Measurements from ENCODE around the gene RHBDF1. TPM values are rescaled to one million over a fixed set of nuclear protein-coding genes. Genes with fewer than 3 reads are reported as not detected.

Gene RHBDF1
- polyA plus RNA-seq, 1 donor from 2014 or later, result 0.21 TPM

DNA sequence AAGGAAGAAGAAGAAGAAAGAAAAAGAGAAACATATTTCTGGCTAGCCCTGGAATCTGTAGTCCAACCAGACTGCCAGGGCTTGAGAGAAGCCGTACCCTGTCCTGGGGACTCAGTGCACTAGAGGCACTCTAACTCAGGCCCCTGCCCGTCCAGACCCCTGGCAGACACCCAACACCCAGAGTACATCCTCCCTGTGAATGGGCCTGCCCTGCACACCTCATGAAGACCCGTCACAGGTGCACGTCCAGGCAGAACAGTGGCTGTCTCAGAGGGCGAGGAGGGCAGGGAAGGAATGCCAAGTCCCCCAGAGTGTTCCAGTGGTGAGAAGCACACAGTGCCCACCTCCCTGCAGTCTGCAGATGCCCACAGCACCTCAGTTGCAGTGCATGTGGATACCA lies 28.6 kb upstream of the RHBDF1 start:
- no peak overlapping the region for H2AFZ ChIP-seq (ENCODE audit: low read depth, low read length)
- H3K9me3 ChIP-seq (ENCODE audit: low read length), result no peaks in the 10 kb centered on the region
- H3F3A ChIP-seq (ENCODE audit: insufficient read depth, low read length, poor library complexity, severe bottlenecking), result no peaks in the 10 kb centered on the region
- H3K4me3 ChIP-seq (ENCODE audit: low read length), result no peak overlapping the region
- H3K4me2 ChIP-seq (ENCODE audit: low read length), result no peak overlapping the region
- no peaks in the 10 kb centered on the region for H3K9me2 ChIP-seq (ENCODE audit: insufficient read depth, low read length)
- no peak overlapping the region for H3K9ac ChIP-seq (ENCODE audit: low read length)
- TF ChIP-seq MXI1 (conservative IDR thresholded peaks at IDR 0.05; ENCODE audit: poor library complexity, severe bottlenecking) (no peak), TAF1 (IDR thresholded peaks at IDR 0.05; ENCODE audit: low read depth) (no peak), POLR2AphosphoS5 (IDR thresholded peaks at IDR 0.05) (no peak), EZH2 (IDR thresholded peaks at IDR 0.05; ENCODE audit: borderline replicate concordance, insufficient read depth, low read length, poor library complexity, severe bottlenecking) (no peak), RAD21 (conservative IDR thresholded peaks at IDR 0.05) (no peak), EP300 (conservative IDR thresholded peaks at IDR 0.05; ENCODE audit: poor library complexity, severe bottlenecking) (no peak)
- TF ChIP-seq, protein P1, sequence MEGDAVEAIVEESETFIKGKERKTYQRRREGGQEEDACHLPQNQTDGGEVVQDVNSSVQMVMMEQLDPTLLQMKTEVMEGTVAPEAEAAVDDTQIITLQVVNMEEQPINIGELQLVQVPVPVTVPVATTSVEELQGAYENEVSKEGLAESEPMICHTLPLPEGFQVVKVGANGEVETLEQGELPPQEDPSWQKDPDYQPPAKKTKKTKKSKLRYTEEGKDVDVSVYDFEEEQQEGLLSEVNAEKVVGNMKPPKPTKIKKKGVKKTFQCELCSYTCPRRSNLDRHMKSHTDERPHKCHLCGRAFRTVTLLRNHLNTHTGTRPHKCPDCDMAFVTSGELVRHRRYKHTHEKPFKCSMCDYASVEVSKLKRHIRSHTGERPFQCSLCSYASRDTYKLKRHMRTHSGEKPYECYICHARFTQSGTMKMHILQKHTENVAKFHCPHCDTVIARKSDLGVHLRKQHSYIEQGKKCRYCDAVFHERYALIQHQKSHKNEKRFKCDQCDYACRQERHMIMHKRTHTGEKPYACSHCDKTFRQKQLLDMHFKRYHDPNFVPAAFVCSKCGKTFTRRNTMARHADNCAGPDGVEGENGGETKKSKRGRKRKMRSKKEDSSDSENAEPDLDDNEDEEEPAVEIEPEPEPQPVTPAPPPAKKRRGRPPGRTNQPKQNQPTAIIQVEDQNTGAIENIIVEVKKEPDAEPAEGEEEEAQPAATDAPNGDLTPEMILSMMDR (IDR thresholded peaks at IDR 0.05; ENCODE audit: poor library complexity, severe bottlenecking), result no peak
- TF ChIP-seq, protein P2, sequence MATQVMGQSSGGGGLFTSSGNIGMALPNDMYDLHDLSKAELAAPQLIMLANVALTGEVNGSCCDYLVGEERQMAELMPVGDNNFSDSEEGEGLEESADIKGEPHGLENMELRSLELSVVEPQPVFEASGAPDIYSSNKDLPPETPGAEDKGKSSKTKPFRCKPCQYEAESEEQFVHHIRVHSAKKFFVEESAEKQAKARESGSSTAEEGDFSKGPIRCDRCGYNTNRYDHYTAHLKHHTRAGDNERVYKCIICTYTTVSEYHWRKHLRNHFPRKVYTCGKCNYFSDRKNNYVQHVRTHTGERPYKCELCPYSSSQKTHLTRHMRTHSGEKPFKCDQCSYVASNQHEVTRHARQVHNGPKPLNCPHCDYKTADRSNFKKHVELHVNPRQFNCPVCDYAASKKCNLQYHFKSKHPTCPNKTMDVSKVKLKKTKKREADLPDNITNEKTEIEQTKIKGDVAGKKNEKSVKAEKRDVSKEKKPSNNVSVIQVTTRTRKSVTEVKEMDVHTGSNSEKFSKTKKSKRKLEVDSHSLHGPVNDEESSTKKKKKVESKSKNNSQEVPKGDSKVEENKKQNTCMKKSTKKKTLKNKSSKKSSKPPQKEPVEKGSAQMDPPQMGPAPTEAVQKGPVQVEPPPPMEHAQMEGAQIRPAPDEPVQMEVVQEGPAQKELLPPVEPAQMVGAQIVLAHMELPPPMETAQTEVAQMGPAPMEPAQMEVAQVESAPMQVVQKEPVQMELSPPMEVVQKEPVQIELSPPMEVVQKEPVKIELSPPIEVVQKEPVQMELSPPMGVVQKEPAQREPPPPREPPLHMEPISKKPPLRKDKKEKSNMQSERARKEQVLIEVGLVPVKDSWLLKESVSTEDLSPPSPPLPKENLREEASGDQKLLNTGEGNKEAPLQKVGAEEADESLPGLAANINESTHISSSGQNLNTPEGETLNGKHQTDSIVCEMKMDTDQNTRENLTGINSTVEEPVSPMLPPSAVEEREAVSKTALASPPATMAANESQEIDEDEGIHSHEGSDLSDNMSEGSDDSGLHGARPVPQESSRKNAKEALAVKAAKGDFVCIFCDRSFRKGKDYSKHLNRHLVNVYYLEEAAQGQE (IDR thresholded peaks at IDR 0.05; ENCODE audit: borderline replicate concordance), result no peak
- no peaks in the 10 kb centered on the region for H3K36me3 ChIP-seq (ENCODE audit: insufficient read depth, low read length)
- H3K27me3 ChIP-seq (ENCODE audit: insufficient read depth, low read depth, low read length), result no peaks in the 10 kb centered on the region
- H3K27ac ChIP-seq (ENCODE audit: low read length), result no peak overlapping the region
- no peaks in the 10 kb centered on the region for H3K79me2 ChIP-seq (replicated peaks; ENCODE audit: insufficient read depth, low read length)
- no peaks in the 10 kb centered on the region for H4K20me1 ChIP-seq (ENCODE audit: insufficient read depth)

DNA sequence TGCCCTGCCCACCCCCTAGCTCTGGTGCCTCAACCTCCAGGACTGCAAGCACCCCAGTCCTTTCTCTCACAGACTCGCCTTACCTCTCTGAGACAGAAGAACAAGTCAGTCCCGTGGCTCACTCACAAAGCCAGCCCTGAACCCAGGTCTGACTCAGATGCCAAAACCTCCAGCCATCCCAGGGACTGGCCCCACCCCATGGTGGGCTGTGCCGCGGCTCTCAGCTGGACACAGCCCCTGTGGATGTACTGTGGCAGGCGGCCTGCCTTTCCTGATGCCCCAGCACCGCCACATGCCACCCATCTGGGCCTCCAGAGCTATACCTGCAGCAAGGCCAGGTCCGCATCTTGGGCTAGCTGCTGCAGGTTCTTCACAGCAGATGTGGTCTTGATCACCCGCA lies 25.4 kb upstream of the RHBDF1 start:
- H3K9me3 ChIP-seq (ENCODE audit: low read length), result no peaks in the 10 kb centered on the region
- H3K9ac ChIP-seq (ENCODE audit: low read length), result no peak overlapping the region
- no peaks in the 10 kb centered on the region for H3K27me3 ChIP-seq (ENCODE audit: insufficient read depth, low read depth, low read length)
- H3K27ac ChIP-seq (ENCODE audit: low read length), result no peak overlapping the region
- H2AFZ ChIP-seq (ENCODE audit: low read depth, low read length), result no peak overlapping the region
- H3K4me2 ChIP-seq (ENCODE audit: low read length), result no peak overlapping the region
- no peaks in the 10 kb centered on the region for H3K36me3 ChIP-seq (ENCODE audit: insufficient read depth, low read length)
- no peaks in the 10 kb centered on the region for H3K79me2 ChIP-seq (replicated peaks; ENCODE audit: insufficient read depth, low read length)
- TF ChIP-seq EZH2 (IDR thresholded peaks at IDR 0.05; ENCODE audit: borderline replicate concordance, insufficient read depth, low read length, poor library complexity, severe bottlenecking), result no peak
- no peak for TF ChIP-seq RAD21 (conservative IDR thresholded peaks at IDR 0.05)
- TF ChIP-seq SMC3 (conservative IDR thresholded peaks at IDR 0.05; ENCODE audit: poor library complexity), result no peak
- TF ChIP-seq, protein P1 (IDR thresholded peaks at IDR 0.05; ENCODE audit: poor library complexity, severe bottlenecking), result no peak
- no peak for TF ChIP-seq POLR2AphosphoS5 (IDR thresholded peaks at IDR 0.05)
- no peak for TF ChIP-seq EP300 (conservative IDR thresholded peaks at IDR 0.05; ENCODE audit: poor library complexity, severe bottlenecking)
- TF ChIP-seq TAF1 (IDR thresholded peaks at IDR 0.05; ENCODE audit: low read depth), result no peak
- H3K4me3 ChIP-seq (ENCODE audit: low read length), result no peak overlapping the region
- no peaks in the 10 kb centered on the region for H3F3A ChIP-seq (ENCODE audit: insufficient read depth, low read length, poor library complexity, severe bottlenecking)
- no peaks in the 10 kb centered on the region for H4K20me1 ChIP-seq (ENCODE audit: insufficient read depth)
- no peaks in the 10 kb centered on the region for H3K9me2 ChIP-seq (ENCODE audit: insufficient read depth, low read length)
